ENCODE measurements around the gene BTBD16.

BTBD16 gene

GRCh38 chr10:122308417-122309141, 37.5 kb downstream of the BTBD16 start:
- Histone ChIP-seq H3K9ac (ENCODE audit: low read depth, low read length) (no peak overlapping the region), H3K4me2 (ENCODE audit: low read length) (peak overlapping the region; percentile 59), H3K4me1 (ENCODE audit: control insufficient read depth, insufficient read depth, low read length) (peaks cover 17% of the 10 kb centered on the region), H3K4me3 (ENCODE audit: low read length) (no peak overlapping the region), H3K36me3 (ENCODE audit: insufficient read depth, low read length) (no peaks in the 10 kb centered on the region), H3K9me3 (replicated peaks; ENCODE audit: low read length) (no peaks in the 10 kb centered on the region), H3K27me3 (ENCODE audit: control insufficient read depth, insufficient read depth, low read length) (no peaks in the 10 kb centered on the region)

- Histone ChIP-seq H3K27me3 (ENCODE audit: control insufficient read depth, insufficient read depth, low read length) (no peaks in the 10 kb centered on the region), H3K4me3 (ENCODE audit: low read length) (no peak overlapping the region), H3K4me2 (ENCODE audit: low read length) (no peak overlapping the region), H3K9me3 (replicated peaks; ENCODE audit: low read length) (no peaks in the 10 kb centered on the region), H3K36me3 (ENCODE audit: insufficient read depth, low read length) (no peaks in the 10 kb centered on the region), H3K4me1 (ENCODE audit: control insufficient read depth, insufficient read depth, low read length) (peaks cover 17% of the 10 kb centered on the region), H3K9ac (ENCODE audit: low read depth, low read length) (no peak overlapping the region)
Measured at GRCh38 chr10:122310311-122311050, 39.4 kb downstream of the BTBD16 start.

GRCh38 chr10:122311051-122311410, 39.9 kb downstream of the BTBD16 start:
- Histone ChIP-seq H3K4me1 (ENCODE audit: control insufficient read depth, insufficient read depth, low read length) (peaks cover 17% of the 10 kb centered on the region), H3K4me3 (ENCODE audit: low read length) (no peak overlapping the region), H3K9ac (ENCODE audit: low read depth, low read length) (no peak overlapping the region), H3K9me3 (replicated peaks; ENCODE audit: low read length) (no peaks in the 10 kb centered on the region), H3K4me2 (ENCODE audit: low read length) (no peak overlapping the region), H3K27me3 (ENCODE audit: control insufficient read depth, insufficient read depth, low read length) (no peaks in the 10 kb centered on the region), H3K36me3 (ENCODE audit: insufficient read depth, low read length) (no peaks in the 10 kb centered on the region)

- Histone ChIP-seq H3K4me2 (ENCODE audit: low read length) (no peak overlapping the region), H3K4me3 (ENCODE audit: low read length) (no peak overlapping the region), H3K27me3 (ENCODE audit: control insufficient read depth, insufficient read depth, low read length) (no peaks in the 10 kb centered on the region), H3K9me3 (replicated peaks; ENCODE audit: low read length) (no peaks in the 10 kb centered on the region), H3K9ac (ENCODE audit: low read depth, low read length) (no peak overlapping the region), H3K4me1 (ENCODE audit: control insufficient read depth, insufficient read depth, low read length) (peaks cover 17% of the 10 kb centered on the region), H3K36me3 (ENCODE audit: insufficient read depth, low read length) (no peaks in the 10 kb centered on the region)
Measured at GRCh38 chr10:122311716-122312115, 40.6 kb downstream of the BTBD16 start.

- Histone ChIP-seq H3K9me3 (replicated peaks; ENCODE audit: low read length) (no peaks in the 10 kb centered on the region), H3K27me3 (ENCODE audit: control insufficient read depth, insufficient read depth, low read length) (no peaks in the 10 kb centered on the region), H3K4me2 (ENCODE audit: low read length) (no peak overlapping the region)
Measured at GRCh38 chr10:122316224-122316884, 45.3 kb downstream of the BTBD16 start.

GRCh38 chr10:122321960-122322359, 50.9 kb downstream of the BTBD16 start:
- Histone ChIP-seq H3K4me2 (ENCODE audit: low read length) (no peak overlapping the region), H3K36me3 (ENCODE audit: insufficient read depth, low read length) (no peaks in the 10 kb centered on the region), H3K4me1 (ENCODE audit: control insufficient read depth, insufficient read depth, low read length) (peaks cover 14% of the 10 kb centered on the region), H3K4me3 (ENCODE audit: low read length) (no peak overlapping the region), H3K27me3 (ENCODE audit: control insufficient read depth, insufficient read depth, low read length) (no peaks in the 10 kb centered on the region), H3K9me3 (replicated peaks; ENCODE audit: low read length) (no peaks in the 10 kb centered on the region), H3K9ac (ENCODE audit: low read depth, low read length) (no peak overlapping the region)

More at GRCh38 chr10:122316224-122316884, 45.3 kb downstream of the BTBD16 start:
- no peak overlapping the region for H3K9ac ChIP-seq (ENCODE audit: low read depth, low read length)
- H3K4me3 ChIP-seq (ENCODE audit: low read length) = no peak overlapping the region
- H3K4me1 ChIP-seq (ENCODE audit: control insufficient read depth, insufficient read depth, low read length) = no peaks in the 10 kb centered on the region
- H3K36me3 ChIP-seq (ENCODE audit: insufficient read depth, low read length) = no peaks in the 10 kb centered on the region

- Histone ChIP-seq H3K9me3 (replicated peaks; ENCODE audit: low read length) (no peaks in the 10 kb centered on the region), H3K36me3 (ENCODE audit: insufficient read depth, low read length) (no peaks in the 10 kb centered on the region), H3K4me3 (ENCODE audit: low read length) (no peak overlapping the region), H3K4me1 (ENCODE audit: control insufficient read depth, insufficient read depth, low read length) (peaks cover 14% of the 10 kb centered on the region), H3K4me2 (ENCODE audit: low read length) (no peak overlapping the region), H3K9ac (ENCODE audit: low read depth, low read length) (no peak overlapping the region), H3K27me3 (ENCODE audit: control insufficient read depth, insufficient read depth, low read length) (peaks cover under 1% of the 10 kb centered on the region)
Measured at GRCh38 chr10:122323189-122323588, 52.1 kb downstream of the BTBD16 start.

GRCh38 chr10:122323941-122324675, 53.0 kb downstream of the BTBD16 start:
- Histone ChIP-seq H3K36me3 (ENCODE audit: insufficient read depth, low read length) (no peaks in the 10 kb centered on the region), H3K4me3 (ENCODE audit: low read length) (no peak overlapping the region), H3K4me2 (ENCODE audit: low read length) (peak overlapping the region; percentile 5), H3K9me3 (replicated peaks; ENCODE audit: low read length) (no peaks in the 10 kb centered on the region), H3K9ac (ENCODE audit: low read depth, low read length) (no peak overlapping the region), H3K27me3 (ENCODE audit: control insufficient read depth, insufficient read depth, low read length) (peaks cover 8% of the 10 kb centered on the region), H3K4me1 (ENCODE audit: control insufficient read depth, insufficient read depth, low read length) (peaks cover 14% of the 10 kb centered on the region)

- no peaks in the 10 kb centered on the region for H3K36me3 ChIP-seq (ENCODE audit: insufficient read depth, low read length)
- H3K9ac ChIP-seq (ENCODE audit: low read depth, low read length) = no peak overlapping the region
- H3K4me1 ChIP-seq (ENCODE audit: control insufficient read depth, insufficient read depth, low read length) = peaks cover 14% of the 10 kb centered on the region
- no peak overlapping the region for H3K4me2 ChIP-seq (ENCODE audit: low read length)
- H3K27me3 ChIP-seq (ENCODE audit: control insufficient read depth, insufficient read depth, low read length) = peaks cover 15% of the 10 kb centered on the region
- no peaks in the 10 kb centered on the region for H3K9me3 ChIP-seq (replicated peaks; ENCODE audit: low read length)
- no peak overlapping the region for H3K4me3 ChIP-seq (ENCODE audit: low read length)
Measured at GRCh38 chr10:122325235-122325634, 54.1 kb downstream of the BTBD16 start.

GRCh38 chr10:122326385-122326784, 55.3 kb downstream of the BTBD16 start:
- peaks cover 14% of the 10 kb centered on the region for H3K4me1 ChIP-seq (ENCODE audit: control insufficient read depth, insufficient read depth, low read length)
- no peaks in the 10 kb centered on the region for H3K9me3 ChIP-seq (replicated peaks; ENCODE audit: low read length)
- no peak overlapping the region for H3K4me3 ChIP-seq (ENCODE audit: low read length)
- no peak overlapping the region for H3K4me2 ChIP-seq (ENCODE audit: low read length)
- no peaks in the 10 kb centered on the region for H3K36me3 ChIP-seq (ENCODE audit: insufficient read depth, low read length)
- H3K27me3 ChIP-seq (ENCODE audit: control insufficient read depth, insufficient read depth, low read length) = peaks cover 18% of the 10 kb centered on the region
- H3K9ac ChIP-seq (ENCODE audit: low read depth, low read length) = no peak overlapping the region

- H3K4me3 ChIP-seq (ENCODE audit: low read length) = no peak overlapping the region
- H3K9me3 ChIP-seq (replicated peaks; ENCODE audit: low read length) = no peaks in the 10 kb centered on the region
- H3K36me3 ChIP-seq (ENCODE audit: insufficient read depth, low read length) = no peaks in the 10 kb centered on the region
- no peak overlapping the region for H3K9ac ChIP-seq (ENCODE audit: low read depth, low read length)
- H3K4me1 ChIP-seq (ENCODE audit: control insufficient read depth, insufficient read depth, low read length) = peaks cover 14% of the 10 kb centered on the region
- H3K27me3 ChIP-seq (ENCODE audit: control insufficient read depth, insufficient read depth, low read length) = peaks cover 23% of the 10 kb centered on the region
- no peak overlapping the region for H3K4me2 ChIP-seq (ENCODE audit: low read length)
Measured at GRCh38 chr10:122326806-122327205, 55.7 kb downstream of the BTBD16 start.

Data from skeletal muscle satellite cell (primary cell).